ENCODE measurements around the gene ARMC3. TPM values are rescaled to one million over a fixed set of nuclear protein-coding genes. Genes with fewer than 3 reads are reported as not detected.
"Not testable (repeated sequence)": the region's sequence is repeated elsewhere in the genome, so short reads cannot be mapped to it uniquely, and the experiment has no call there.

The ARMC3 gene
- polyA plus RNA-seq, 4 donors, result 9.5 to 17.9 (median 12.9) TPM

GRCh38 chr10:22915314-22915713 is 12.5 kb upstream of the ARMC3 start:
- DNase-seq (ENCODE audit: low read depth in 4 of 4, low spot score in 2 of 4), result no peak

GRCh38 chr10:22925088-22925487 is 2.8 kb upstream of the ARMC3 start:
- DNase-seq (ENCODE audit: low read depth in 4 of 4, low spot score in 2 of 4), result no peak

- DNase-seq (ENCODE audit: low read depth in 4 of 4, low spot score in 2 of 4), result no peak
Observed at GRCh38 chr10:22927166-22927565, 687 bp upstream of the ARMC3 start.

GRCh38 chr10:22929053-22929452 is 1.2 kb downstream of the ARMC3 start:
- DNase-seq (ENCODE audit: low read depth in 4 of 4, low spot score in 2 of 4), result not testable (repeated sequence)

- DNase-seq (ENCODE audit: low read depth in 4 of 4, low spot score in 2 of 4), result no peak
Observed at GRCh38 chr10:22931948-22932347, 4.1 kb downstream of the ARMC3 start.

GRCh38 chr10:22932626-22933370 is 4.9 kb downstream of the ARMC3 start:
- no peak for DNase-seq (ENCODE audit: low read depth in 4 of 4, low spot score in 2 of 4)

- DNase-seq (ENCODE audit: low read depth in 4 of 4, low spot score in 2 of 4), result no peak
Observed at GRCh38 chr10:22934726-22935125, 6.9 kb downstream of the ARMC3 start.

GRCh38 chr10:22942437-22942836 is 14.6 kb downstream of the ARMC3 start:
- DNase-seq (ENCODE audit: low read depth in 4 of 4, low spot score in 2 of 4), result no peak

GRCh38 chr10:22945934-22946673 is 18.3 kb downstream of the ARMC3 start:
- DNase-seq (ENCODE audit: low read depth in 4 of 4, low spot score in 2 of 4), result no peak

GRCh38 chr10:22954970-22955369 is 27.1 kb downstream of the ARMC3 start:
- DNase-seq (ENCODE audit: low read depth in 4 of 4, low spot score in 2 of 4), result no peak

GRCh38 chr10:22958338-22958737 is 30.5 kb downstream of the ARMC3 start:
- DNase-seq (ENCODE audit: low read depth in 4 of 4, low spot score in 2 of 4), result no peak

- no peak for DNase-seq (ENCODE audit: low read depth in 4 of 4, low spot score in 2 of 4)
Observed at GRCh38 chr10:22959292-22959691, 31.4 kb downstream of the ARMC3 start.

GRCh38 chr10:22959950-22960349 is 32.1 kb downstream of the ARMC3 start:
- DNase-seq (ENCODE audit: low read depth in 4 of 4, low spot score in 2 of 4), result no peak

- no peak for DNase-seq (ENCODE audit: low read depth in 4 of 4, low spot score in 2 of 4)
Observed at GRCh38 chr10:22962817-22963216, 35.0 kb downstream of the ARMC3 start.

GRCh38 chr10:22969704-22970103 is 41.9 kb downstream of the ARMC3 start:
- no peak for DNase-seq (ENCODE audit: low read depth in 4 of 4, low spot score in 2 of 4)

GRCh38 chr10:22976534-22976933 is 48.7 kb downstream of the ARMC3 start:
- DNase-seq (ENCODE audit: low read depth in 4 of 4, low spot score in 2 of 4), result no peak

GRCh38 chr10:22977751-22978150 is 49.9 kb downstream of the ARMC3 start:
- no peak for DNase-seq (ENCODE audit: low read depth in 4 of 4, low spot score in 2 of 4)

GRCh38 chr10:22978287-22978686 is 50.4 kb downstream of the ARMC3 start:
- DNase-seq (ENCODE audit: low read depth in 4 of 4, low spot score in 2 of 4), result no peak

- DNase-seq (ENCODE audit: low read depth in 4 of 4, low spot score in 2 of 4), result no peak
Observed at GRCh38 chr10:22978918-22979317, 51.1 kb downstream of the ARMC3 start.

- no peak for DNase-seq (ENCODE audit: low read depth in 4 of 4, low spot score in 2 of 4)
Observed at GRCh38 chr10:22980822-22981221, 53.0 kb downstream of the ARMC3 start.

- no peak for DNase-seq (ENCODE audit: low read depth in 4 of 4, low spot score in 2 of 4)
Observed at GRCh38 chr10:22984066-22984465, 56.2 kb downstream of the ARMC3 start.
